Measurements from ENCODE around the gene ISYNA1.

The ISYNA1 gene

DNA sequence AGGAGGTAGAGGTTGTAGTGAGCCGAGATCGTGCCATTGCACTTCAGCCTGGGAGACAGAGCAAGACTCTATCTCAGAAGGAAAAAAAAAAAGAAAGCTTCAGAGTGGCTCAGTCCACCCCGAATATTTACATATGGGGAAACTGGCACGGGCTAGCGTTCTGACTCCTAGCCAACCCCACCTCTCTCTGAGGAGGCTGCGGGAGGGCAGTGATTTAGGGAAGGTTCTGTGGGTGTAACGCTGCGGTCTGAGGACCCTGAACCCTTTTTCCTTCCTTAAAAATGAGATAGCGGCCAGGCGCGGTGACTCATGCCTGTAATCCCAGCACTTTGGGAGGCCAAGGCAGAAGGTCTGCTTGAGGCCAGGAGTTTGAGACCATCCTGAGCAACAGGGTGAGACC is 45.5 kb downstream of the ISYNA1 start:
- DNase-seq (ENCODE audit: low spot score): no peak

DNA sequence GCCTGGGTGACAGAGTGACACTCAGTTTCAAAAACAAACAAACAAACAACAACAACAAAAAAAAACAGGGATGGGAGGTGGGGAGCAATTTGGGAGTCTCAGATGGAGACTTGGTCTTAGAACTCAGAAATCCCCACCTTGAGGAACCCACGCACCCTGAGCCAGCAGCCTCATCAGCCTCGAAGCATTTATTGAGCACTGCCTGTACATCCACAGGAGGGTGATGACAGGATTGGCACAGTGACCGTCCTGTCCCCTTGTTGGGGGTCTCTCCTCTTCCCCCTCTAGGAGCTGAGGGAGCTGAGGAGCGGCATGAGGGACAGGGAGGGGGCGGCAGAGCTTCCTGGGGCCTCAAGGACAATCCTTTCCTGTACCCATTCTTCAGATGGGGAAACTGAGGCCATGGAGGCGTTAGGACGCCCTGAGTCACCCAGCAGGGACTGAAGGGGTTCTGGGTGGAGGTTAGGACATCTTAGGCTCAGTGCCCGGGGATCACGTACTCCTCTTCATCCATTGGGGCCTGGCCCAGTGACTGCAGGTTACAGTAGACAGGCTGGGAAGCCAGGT is 46.3 kb downstream of the ISYNA1 start:
- no peak for DNase-seq (ENCODE audit: low spot score)

DNA sequence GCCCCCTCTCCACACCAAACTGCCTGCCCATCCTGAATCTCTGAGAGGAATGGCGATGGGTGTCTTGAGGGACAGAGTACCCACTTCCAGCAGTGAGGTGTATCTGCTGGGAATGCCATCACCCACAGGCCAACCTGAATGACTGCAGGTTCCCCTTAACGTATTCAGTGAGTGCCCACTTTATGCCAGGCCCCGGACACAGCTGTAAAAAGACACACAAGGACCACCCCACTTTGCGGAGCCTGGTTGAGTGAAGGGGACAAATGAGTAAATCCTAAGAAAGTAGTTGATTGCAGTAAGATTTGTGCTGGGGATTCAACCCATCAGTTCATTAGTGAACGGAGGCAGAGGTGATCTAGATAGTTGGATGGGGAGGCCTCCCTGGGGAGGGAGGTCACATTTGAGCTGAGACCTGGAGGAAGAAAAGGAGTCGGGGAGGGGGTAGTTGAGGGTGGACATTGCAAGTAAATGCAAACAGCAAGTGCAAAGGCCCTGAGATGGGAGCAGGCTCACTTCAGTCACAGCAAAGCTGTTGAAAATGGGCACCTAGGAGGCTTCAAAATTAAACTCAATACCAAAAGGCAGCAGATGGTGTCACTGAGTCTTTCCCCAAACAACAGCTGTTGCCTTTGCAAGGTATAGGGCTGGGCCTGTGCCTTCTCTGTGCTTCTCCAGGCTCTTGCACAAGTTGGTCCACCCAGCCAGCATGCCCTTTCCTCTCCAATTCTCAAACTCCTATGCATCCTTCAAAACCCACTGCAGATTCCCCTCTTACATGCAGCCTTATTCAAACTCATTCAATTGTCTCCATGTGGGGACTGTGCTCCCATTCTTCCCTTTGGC is 47.6 kb downstream of the ISYNA1 start:
- no peak for DNase-seq (ENCODE audit: low spot score)

DNA sequence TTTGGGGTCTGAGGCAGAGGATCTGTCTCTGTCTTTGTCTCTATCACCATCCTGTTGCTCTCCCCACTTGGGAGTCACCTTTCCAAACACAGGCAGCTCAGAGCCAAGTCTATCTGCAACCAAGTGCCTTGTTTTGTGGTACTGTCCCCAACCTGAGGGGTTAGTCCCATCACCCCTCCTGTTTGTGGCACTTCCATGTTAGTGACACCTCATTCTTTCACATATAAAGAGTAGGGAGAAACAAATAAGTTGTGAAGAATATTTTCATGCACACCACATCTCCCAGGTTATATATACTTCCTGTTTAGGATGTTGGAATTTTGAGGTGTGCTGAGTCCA is 48.2 kb downstream of the ISYNA1 start:
- no peak for DNase-seq (ENCODE audit: low spot score)

DNA sequence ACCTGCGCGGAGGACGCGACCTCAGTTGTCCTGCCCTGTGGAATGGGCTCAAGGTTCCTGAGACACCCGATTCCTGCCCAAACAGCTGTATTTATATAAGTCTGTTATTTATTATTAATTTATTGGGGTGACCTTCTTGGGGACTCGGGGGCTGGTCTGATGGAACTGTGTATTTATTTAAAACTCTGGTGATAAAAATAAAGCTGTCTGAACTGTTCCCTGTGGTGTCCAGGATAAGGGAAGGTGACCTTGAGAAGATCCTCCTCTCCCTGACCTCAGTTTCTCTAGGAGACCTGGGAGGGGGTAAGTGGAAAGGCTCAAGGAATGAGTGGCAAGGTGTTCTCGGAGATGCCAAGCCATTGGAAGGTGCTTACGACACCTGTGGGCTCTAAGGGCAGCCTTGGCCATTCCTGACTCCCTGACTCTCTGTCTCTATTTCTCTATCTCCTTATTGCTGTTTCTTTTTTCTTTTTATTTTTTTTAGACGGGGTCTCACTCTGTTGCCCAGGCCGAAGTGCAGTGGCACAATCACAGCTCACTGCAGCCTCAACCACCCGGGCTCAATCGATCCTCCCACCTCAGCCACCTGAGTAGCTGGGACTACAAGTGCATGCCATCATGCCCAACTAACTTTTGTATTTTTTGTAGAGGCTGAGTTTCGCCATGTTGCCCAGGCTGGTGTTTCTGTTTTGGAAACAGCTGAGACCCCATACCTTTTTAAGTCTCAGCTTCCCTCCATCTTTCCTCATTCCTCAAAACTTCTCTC is 48.8 kb downstream of the ISYNA1 start:
- no peak for DNase-seq (ENCODE audit: low spot score)

DNA sequence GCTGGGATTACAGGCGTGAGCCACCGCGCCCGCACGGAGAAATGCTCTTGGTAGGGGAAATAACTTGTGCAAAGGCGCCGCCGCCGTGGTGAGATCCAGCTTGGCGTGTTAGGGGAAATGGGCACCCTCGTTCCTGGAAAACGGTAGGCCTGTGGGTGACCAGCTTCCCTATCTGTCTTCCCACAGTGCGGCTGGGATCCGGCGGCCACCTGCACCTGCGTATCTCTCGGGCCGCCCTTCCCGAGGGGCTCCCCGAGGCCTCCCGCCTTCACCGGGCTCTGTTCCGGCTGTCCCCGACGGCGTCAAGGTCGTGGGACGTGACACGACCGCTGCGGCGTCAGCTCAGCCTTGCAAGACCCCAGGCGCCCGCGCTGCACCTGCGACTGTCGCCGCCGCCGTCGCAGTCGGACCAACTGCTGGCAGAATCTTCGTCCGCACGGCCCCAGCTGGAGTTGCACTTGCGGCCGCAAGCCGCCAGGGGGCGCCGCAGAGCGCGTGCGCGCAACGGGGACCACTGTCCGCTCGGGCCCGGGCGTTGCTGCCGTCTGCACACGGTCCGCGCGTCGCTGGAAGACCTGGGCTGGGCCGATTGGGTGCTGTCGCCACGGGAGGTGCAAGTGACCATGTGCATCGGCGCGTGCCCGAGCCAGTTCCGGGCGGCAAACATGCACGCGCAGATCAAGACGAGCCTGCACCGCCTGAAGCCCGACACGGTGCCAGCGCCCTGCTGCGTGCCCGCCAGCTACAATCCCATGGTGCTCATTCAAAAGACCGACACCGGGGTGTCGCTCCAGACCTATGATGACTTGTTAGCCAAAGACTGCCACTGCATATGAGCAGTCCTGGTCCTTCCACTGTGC is 49.6 kb downstream of the ISYNA1 start:
- DNase-seq (ENCODE audit: low spot score): peak; percentile 87

DNA sequence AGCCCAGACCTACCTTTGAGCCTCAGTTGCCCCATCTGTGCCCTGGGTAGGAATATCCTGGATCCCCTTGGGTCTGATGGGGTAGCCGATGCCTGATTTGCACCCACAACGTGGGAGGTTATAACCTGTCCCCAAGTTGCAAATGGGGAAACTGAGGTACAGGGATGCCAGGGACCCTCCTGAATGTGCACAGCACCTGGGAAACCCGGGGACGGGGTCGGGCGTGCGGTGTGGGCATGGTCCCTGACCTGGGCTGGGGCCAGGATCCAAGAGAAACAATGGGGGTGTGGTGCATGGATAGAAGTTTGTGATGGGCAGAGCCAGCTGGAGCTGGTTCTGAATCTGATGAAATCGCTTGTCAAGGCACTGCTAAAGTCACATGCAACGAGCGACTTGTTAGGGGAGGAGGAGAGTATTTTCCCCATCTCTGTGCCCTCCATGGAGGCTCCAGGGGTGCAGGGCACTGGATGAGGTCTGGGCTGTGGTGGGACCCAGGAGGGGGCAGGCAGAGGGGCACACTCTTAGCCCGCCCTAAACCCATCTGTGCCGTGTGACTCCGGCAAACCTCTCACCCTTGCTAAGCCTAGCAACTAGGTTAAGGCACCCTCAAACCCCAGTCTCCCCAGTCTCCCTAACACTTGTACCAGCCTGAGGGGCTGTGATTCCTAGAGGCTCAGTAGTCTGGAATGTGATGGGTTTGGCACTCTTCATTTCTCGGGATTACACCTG is 51.2 kb downstream of the ISYNA1 start:
- DNase-seq (ENCODE audit: low spot score): peak; percentile 23

DNA sequence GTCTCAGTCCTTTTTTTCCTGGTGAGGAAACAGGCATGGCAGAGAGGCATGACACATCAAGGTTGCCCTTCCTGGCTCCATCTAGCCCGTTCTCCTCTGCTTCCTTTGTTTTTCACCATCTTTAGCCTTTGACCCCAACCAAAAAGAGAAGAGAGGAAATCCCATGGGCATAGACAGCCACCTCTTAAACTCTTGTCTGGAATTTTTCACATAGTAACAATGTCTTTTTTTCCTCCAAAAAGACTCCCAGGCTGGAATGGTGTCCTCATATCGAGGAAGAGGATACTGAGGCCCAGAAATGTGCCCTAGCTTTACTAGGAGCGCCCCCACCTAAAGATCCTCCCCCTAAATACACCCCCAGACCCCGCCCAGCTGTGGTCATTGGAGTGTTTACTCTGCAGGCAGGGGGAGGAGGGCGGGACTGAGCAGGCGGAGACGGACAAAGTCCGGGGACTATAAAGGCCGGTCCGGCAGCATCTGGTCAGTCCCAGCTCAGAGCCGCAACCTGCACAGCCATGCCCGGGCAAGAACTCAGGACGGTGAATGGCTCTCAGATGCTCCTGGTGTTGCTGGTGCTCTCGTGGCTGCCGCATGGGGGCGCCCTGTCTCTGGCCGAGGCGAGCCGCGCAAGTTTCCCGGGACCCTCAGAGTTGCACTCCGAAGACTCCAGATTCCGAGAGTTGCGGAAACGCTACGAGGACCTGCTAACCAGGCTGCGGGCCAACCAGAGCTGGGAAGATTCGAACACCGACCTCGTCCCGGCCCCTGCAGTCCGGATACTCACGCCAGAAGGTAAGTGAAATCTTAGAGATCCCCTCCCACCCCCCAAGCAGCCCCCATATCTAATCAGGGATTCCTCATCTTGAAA is 52.0 kb downstream of the ISYNA1 start, which contains the start of gene GDF15:
Gene GDF15 (plus strand): TSS at position 484 of the 868 bp plus-strand sequence. CDS start 32 bp downstream, at position 516.
- peak; percentile 83 for DNase-seq (ENCODE audit: low spot score)

DNA sequence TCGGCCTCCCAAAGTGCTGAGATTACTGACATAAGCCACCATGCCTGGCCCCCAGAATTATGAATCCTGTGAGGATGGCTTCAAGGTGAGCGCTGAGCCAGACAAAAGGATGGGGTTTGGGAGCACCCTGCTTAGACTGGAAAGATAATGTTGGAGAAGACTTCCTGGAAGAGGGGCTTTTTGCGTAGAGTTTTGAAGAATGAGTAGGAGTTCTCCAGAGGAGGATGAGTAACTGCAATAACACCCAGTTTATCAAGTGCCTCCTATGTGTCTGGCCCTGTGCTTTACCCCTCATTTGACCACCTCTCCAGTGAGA is 52.6 kb downstream of the ISYNA1 start:
- DNase-seq (ENCODE audit: low spot score): no peak

DNA sequence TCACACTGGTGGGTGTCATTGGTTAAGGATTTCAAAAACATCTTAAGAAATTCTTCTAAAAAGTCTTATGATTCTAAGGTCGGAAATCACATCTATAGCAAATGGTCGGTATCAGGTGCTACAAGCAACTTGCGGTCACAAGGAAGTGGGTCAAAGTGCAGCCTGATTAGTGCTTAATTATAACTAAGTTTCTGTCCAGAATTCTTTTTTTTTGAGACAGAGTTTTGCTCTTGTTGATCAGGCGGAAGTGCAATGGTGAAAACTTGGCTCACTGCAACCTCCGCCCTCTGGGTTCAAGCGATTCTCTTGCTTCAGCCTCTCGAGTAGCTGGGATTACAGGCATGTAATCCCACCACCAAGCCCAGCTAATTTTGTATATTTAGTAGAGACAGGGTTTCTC is 53.2 kb downstream of the ISYNA1 start:
- no peak for DNase-seq (ENCODE audit: low spot score)
